ENCODE results near the gene NFYA.

The NFYA gene

GRCh38 chr6:41073203-41073967, 611 bp downstream of the NFYA start:
- DNase-seq (ENCODE audit: low read depth, low spot score) = no peak

DNA sequence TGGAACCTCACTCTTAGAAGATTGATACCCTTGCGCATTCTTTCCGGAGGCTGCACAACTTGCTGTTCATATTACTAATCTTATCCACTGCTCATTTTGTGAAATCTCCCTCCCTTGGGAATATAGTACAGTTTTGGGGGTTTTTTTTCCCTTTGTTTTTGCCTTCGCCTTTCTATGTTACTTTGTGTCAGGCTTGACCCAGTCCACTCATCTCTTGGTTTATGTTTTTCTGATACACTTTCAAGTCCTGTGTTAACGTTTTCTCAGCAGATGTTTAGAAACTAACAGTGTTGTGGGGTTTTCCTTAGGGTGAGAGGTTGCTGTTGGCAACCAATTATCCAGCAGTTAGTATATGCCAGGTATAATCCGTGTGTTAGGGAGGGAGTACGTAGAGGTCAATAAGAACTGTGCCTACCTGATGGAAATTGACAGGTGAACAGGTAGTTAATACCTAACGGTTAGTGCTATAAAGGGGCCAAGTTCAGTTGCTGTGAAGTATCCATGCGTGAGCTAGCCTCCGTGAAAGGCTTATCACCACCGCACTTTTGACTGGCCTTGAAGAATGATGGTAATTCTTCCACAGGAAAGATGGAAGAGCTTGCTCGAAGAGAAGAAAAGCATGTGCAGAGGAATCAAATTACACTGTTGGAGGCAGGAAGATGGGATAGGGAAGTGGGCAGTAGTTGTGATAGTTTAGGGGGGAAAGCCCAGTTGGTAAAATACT, 1.4 kb downstream of the NFYA start:
- DNase-seq (ENCODE audit: low read depth, low spot score) = no peak

- DNase-seq (ENCODE audit: low read depth, low spot score) = no peak
These were observed 2.1 kb downstream of the NFYA start for GRCh38 chr6:41074692-41075436.

- no peak for DNase-seq (ENCODE audit: low read depth, low spot score)
These were observed 3.2 kb downstream of the NFYA start for GRCh38 chr6:41075651-41076626.

DNA sequence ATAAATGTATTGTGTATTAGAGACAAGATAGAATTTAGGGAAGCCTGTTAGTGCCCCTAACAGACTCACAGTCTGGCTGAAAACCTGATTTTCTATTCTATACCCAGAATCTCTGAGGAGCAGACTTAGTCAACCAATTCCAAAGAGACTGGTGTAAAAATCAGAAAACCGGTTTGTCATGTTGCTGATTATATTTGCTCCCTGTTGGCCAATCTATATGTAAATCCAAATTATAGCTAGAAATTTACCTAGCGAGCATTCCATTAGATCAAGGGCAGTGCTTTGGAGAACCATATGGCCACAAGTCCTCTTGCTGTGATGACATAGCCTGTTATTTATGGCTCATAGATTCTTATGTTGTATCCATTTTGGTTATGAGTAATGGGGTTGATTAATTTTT, 4.8 kb downstream of the NFYA start:
- DNase-seq (ENCODE audit: low read depth, low spot score) = no peak

DNA sequence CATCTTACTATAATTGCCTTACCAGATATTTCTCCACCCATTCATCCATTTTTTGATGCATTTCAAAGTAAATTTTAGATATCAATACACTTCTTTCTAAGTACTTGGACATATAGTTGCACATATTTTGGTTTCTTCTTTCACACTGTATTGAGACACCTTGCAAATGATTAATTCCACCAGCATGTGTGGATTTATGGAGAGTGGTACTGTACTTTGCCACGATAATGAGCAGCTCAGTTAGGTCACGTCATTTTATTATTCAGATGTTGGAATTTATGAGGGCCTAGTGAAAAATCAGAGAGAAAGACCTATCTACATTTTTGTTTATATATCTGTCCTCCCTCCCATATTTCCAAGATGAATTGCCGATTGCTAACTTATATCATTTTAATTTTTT, 5.3 kb downstream of the NFYA start:
- no peak for DNase-seq (ENCODE audit: low read depth, low spot score)

GRCh38 chr6:41079080-41079479, 6.3 kb downstream of the NFYA start:
- no peak for DNase-seq (ENCODE audit: low read depth, low spot score)

GRCh38 chr6:41080621-41081020, 7.8 kb downstream of the NFYA start:
- no peak for DNase-seq (ENCODE audit: low read depth, low spot score)

DNA sequence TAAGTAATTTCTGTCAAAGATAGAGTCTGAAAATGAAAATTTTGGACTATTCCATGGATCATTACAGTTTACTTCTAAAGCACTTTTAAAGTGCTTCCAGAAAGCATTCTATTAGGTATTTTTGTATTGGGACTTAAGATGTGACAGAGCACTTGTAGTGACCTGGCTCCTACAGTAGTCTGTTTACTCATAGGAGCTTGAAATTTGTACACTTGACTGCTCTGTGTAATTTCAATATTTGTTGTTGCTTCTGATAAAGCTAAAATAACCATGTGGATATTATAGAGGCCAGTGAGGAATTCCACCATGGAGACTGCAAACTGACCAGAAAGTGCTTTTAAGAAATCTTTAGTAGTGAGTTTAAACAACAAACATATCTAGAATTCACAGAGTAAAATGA, 10.3 kb downstream of the NFYA start:
- no peak for DNase-seq (ENCODE audit: low read depth, low spot score)

GRCh38 chr6:41085182-41085581, 12.4 kb downstream of the NFYA start:
- no peak for DNase-seq (ENCODE audit: low read depth, low spot score)

GRCh38 chr6:41088451-41088850, 15.7 kb downstream of the NFYA start:
- no peak for DNase-seq (ENCODE audit: low read depth, low spot score)

DNA sequence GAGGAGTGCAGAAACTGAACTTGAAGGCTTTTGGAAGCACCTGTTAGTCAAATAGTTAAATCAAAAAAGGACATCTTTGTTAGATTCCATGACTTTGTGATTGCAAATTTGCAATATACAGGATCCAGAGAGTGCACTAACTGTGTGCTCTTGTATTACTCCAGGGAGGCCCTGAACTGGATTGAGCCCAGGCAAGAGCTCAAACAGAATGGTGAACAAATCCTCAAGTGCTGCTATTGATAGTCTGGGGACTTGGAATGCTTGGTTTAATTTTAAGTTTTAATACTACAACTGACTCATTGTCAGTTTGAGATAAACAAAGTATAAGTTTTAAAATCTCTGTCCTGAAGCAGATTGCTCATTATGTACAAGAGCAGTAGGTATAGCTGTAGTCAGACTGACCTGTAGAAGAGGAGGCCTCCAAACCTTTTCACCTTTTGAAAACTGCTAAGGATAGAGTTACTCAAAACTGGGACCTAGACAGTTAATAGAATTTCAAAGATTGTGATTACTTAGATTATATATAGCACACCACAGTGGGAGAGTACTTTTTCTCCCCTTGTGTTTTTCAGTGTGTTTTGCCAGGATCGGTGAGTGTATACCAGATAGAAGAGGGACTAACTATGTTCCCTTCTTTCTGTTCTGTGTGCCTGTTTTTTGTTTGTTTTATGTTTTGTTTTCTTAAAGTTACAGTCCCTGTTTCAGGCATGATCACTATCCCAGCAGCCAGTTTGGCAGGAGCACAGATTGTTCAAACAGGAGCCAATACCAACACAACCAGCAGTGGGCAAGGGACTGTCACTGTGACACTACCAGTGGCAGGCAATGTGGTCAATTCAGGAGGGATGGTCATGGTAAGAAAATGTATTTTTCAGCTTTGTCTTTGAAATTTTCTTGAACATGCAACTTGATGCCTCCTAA, 18.3 kb downstream of the NFYA start:
- no peak for DNase-seq (ENCODE audit: low read depth, low spot score)

- no peak for DNase-seq (ENCODE audit: low read depth, low spot score)
These were observed 19.8 kb downstream of the NFYA start for GRCh38 chr6:41092421-41093140.

DNA sequence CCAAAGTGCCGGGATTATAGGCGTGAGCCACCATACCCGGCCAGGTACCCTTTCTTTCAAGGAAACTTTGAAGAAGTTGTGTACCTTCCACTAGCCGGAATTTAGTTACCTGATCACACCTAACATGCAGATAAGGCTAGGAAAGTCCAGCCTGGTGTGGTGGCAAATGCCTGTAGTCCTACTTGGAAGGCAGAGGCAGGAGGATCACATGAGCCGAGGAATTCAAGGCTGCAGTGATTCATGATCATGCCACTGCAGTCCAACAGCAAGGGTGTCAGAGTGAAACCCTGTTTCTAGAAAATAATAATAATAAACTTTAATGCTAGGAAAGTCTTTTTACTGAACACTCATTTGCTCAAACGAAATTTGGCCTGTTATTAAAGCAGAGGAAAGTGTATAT, 21.0 kb downstream of the NFYA start:
- DNase-seq (ENCODE audit: low read depth, low spot score) = no peak

- DNase-seq (ENCODE audit: low read depth, low spot score) = no peak
These were observed 24.8 kb downstream of the NFYA start for GRCh38 chr6:41097467-41098090.

GRCh38 chr6:41098366-41098765, 25.6 kb downstream of the NFYA start:
- DNase-seq (ENCODE audit: low read depth, low spot score) = no peak

GRCh38 chr6:41100871-41101287, 28.1 kb downstream of the NFYA start:
- DNase-seq (ENCODE audit: low read depth, low spot score) = peak; percentile 86

GRCh38 chr6:41103847-41104246, 31.1 kb downstream of the NFYA start:
- DNase-seq (ENCODE audit: low read depth, low spot score) = no peak

- no peak for DNase-seq (ENCODE audit: low read depth, low spot score)
These were observed 38.2 kb downstream of the NFYA start for GRCh38 chr6:41111017-41111416.
